Endothelial cell of umbilical vein (primary cell): ENCODE results near the gene TTC33. TPM values are rescaled to one million over a fixed set of nuclear protein-coding genes. Genes with fewer than 3 reads are reported as not detected.

Experiments used
- BruUV-seq: library from RNA; stranded (reverse); fragments of 400-500 nt; replicated peaks from 2 replicates; lab custom pipeline; 2021; lab: Mats Ljungman, UMichigan
- CTCF ChIA-PET: fragments of 300-600, 350-600 bp; sonication (Branson Sonifier 250); formaldehyde crosslinking; loops from one replicate; lab custom pipeline; 2021; ENCODE audit warnings: antibody characterized with exemption, inconsistent platforms; lab: Charles Lee
- POLR2A ChIA-PET: fragments of 300-600, 350-600 bp; sonication (Branson Sonifier 250); formaldehyde crosslinking; loops from one replicate; lab custom pipeline; 2021; ENCODE audit warnings: antibody characterized with exemption, inconsistent platforms; lab: Charles Lee
- DNase-seq: peaks from one replicate; pipeline ENCODE4 v3.0.0-alpha.2; 2011; ENCODE audit warnings: low read depth, low spot score
- FAIRE-seq: peaks from 2 replicates; lab custom pipeline; 2011; peaks lifted over from hg19 to GRCh38; lab: Jason Lieb, UNC
- H2AFZ ChIP-seq: 2 replicates; pipeline ENCODE4 v1.6.0; 2012; ENCODE audit warnings: low read depth, low read length, control low read depth, inconsistent platforms
- H3K27ac ChIP-seq: 2 replicates; pipeline ENCODE4 v1.5.1; 2011; ENCODE audit warnings: low read depth, mild to moderate bottlenecking, control low read depth, low read length, moderate library complexity; ENCODE audit not compliant: insufficient read depth
- H3K27me3 ChIP-seq, 2 experiments: 2 replicates each; pipeline versions ENCODE4 v1.6.0 to v1.6.1; 2011; ENCODE audit warnings: low read length in 2 of 2, mixed read lengths in 1 of 2; ENCODE audit not compliant: control insufficient read depth in 2 of 2, insufficient read depth in 2 of 2
- H3K36me3 ChIP-seq, 2 experiments: 2 replicates in 1 of 2; 3 replicates in 1 of 2; pipeline ENCODE4 v1.5.1; 2011; ENCODE audit warnings: low read length in 2 of 2, mild to moderate bottlenecking in 1 of 2, moderate library complexity in 1 of 2; ENCODE audit not compliant: control insufficient read depth in 2 of 2, insufficient read depth in 2 of 2; ENCODE audit errors: extremely low read depth in 1 of 2
- H3K4me1 ChIP-seq: 3 replicates; pipeline ENCODE4 v1.5.1; 2011; ENCODE audit warnings: mild to moderate bottlenecking, low read length; ENCODE audit not compliant: control insufficient read depth, insufficient read depth; ENCODE audit errors: extremely low read depth
- H3K4me2 ChIP-seq: 2 replicates; pipeline ENCODE4 v1.6.1; 2011; ENCODE audit warnings: low read length, control low read depth, mixed read lengths; ENCODE audit not compliant: insufficient read depth
- H3K4me3 ChIP-seq, 3 experiments: fragments of 200-600 bp in 1 of 3; sonication (generic), shearing (Covaris generic) in 1 of 3; replicated peaks in 1 of 3; 2 replicates each; pipeline ENCODE4 v1.5.1; 2011 to 2016; ENCODE audit warnings: control low read depth in 3 of 3, low read length in 3 of 3, mild to moderate bottlenecking in 2 of 3, inconsistent platforms in 1 of 3, low read depth in 1 of 3, moderate library complexity in 1 of 3; ENCODE audit not compliant: insufficient read depth in 1 of 3
- H3K79me2 ChIP-seq: 2 replicates; pipeline ENCODE4 v1.6.0; 2012; ENCODE audit warnings: low read length, inconsistent platforms; ENCODE audit not compliant: control insufficient read depth, insufficient read depth
- H3K9ac ChIP-seq: replicated peaks from 2 replicates; pipeline ENCODE3; 2011; ENCODE audit warnings: low read length, control low read depth; ENCODE audit not compliant: insufficient read depth; ENCODE audit errors: extremely low read depth
- H3K9me1 ChIP-seq: replicated peaks from 3 replicates; pipeline ENCODE4 v1.6.0; 2011; ENCODE audit warnings: mild to moderate bottlenecking, low read length; ENCODE audit not compliant: control insufficient read depth, insufficient read depth; ENCODE audit errors: extremely low read depth
- H3K9me3 ChIP-seq: replicated peaks from 2 replicates; pipeline ENCODE4 v1.5.1; 2012; ENCODE audit warnings: low read length, inconsistent platforms; ENCODE audit not compliant: control insufficient read depth, insufficient read depth
- H4K20me1 ChIP-seq: replicated peaks from 2 replicates; pipeline ENCODE3; 2011; ENCODE audit warnings: mild to moderate bottlenecking, low read length; ENCODE audit not compliant: control insufficient read depth, insufficient read depth; ENCODE audit errors: extremely low read depth
- CTCF ChIP-seq, 2 donors: IDR thresholded peaks; 1 replicate in 1 of 2; 2 replicates in 1 of 2; pipeline ENCODE4 v1.5.1; 2011; ENCODE audit warnings: low read length in 2 of 2, mild to moderate bottlenecking in 2 of 2, moderate library complexity in 2 of 2, control low read depth in 1 of 2, inconsistent platforms in 1 of 2, low read depth in 1 of 2; ENCODE audit not compliant: insufficient read depth in 1 of 2; ENCODE audit errors: extremely low read depth in 1 of 2
- EZH2 ChIP-seq: IDR thresholded peaks from 2 replicates; pipeline ENCODE4 v1.6.1; 2012; ENCODE audit warnings: borderline replicate concordance, low read depth, mild to moderate bottlenecking, moderate library complexity, low read length, inconsistent platforms; ENCODE audit not compliant: severe bottlenecking
- FOS ChIP-seq: IDR thresholded peaks from 2 replicates; pipeline ENCODE4 v1.6.1; 2011; ENCODE audit warnings: mild to moderate bottlenecking, low read length, moderate library complexity, borderline replicate concordance; ENCODE audit not compliant: insufficient read depth
- GATA2 ChIP-seq: IDR thresholded peaks from 2 replicates; pipeline ENCODE4 v1.7.0; 2011; ENCODE audit warnings: low read depth, mild to moderate bottlenecking, moderate library complexity, mixed read lengths, low read length; ENCODE audit not compliant: insufficient read length, insufficient read depth
- JUN ChIP-seq: IDR thresholded peaks from 2 replicates; pipeline ENCODE4 v1.6.1; 2011; ENCODE audit warnings: borderline replicate concordance, low read depth; ENCODE audit not compliant: insufficient read length, insufficient read depth
- MAX ChIP-seq: IDR thresholded peaks from 2 replicates; pipeline ENCODE4 v1.6.1; 2011; ENCODE audit not compliant: insufficient read depth, insufficient read length
- MYC ChIP-seq: IDR thresholded peaks from one replicate; pipeline ENCODE4 v1.6.1; 2011; ENCODE audit warnings: mild to moderate bottlenecking, low read depth, low read length
- POLR2A ChIP-seq: IDR thresholded peaks from 2 replicates; pipeline ENCODE4 v1.6.1; 2012; ENCODE audit warnings: low read depth, mild to moderate bottlenecking, control low read depth, low read length
- POLR2AphosphoS5 ChIP-seq: IDR thresholded peaks from 2 replicates; pipeline ENCODE4 v1.6.1; 2012; ENCODE audit warnings: low read depth, mild to moderate bottlenecking, control low read depth, low read length, moderate library complexity; ENCODE audit not compliant: insufficient read depth
- dilution Hi-C: fragments of 300-500 bp; cut with MboI; formaldehyde crosslinking; loops from one replicate; pipeline ENCODE4 v1.15.0; 2019; ENCODE audit warnings: low sequenced_read_pairs; ENCODE audit not compliant: extremely low pct_ligation_motif_present
- intact Hi-C: fragments of 100-400 bp; cut with micrococcal nuclease; formaldehyde crosslinking; loops from one replicate; pipeline ENCODE4 v1.10.0; 2022
- polyA plus RNA-seq, 4 experiments: library from polyadenylated mRNA; depleted of rRNA in 3 of 4; stranded (reverse) in 3 of 4; unstranded in 1 of 4; fragments of >200 nt; gene quantifications; 2 replicates each; pipeline versions ENCODE4 v1.2.1 to v1.2.3, GENCODE V29; 2011 to 2012; ENCODE audit warnings: missing spikeins in 1 of 4
- total RNA-seq: library from RNA; stranded (reverse); gene quantifications from 2 replicates; pipeline ENCODE4 v1.2.3, GENCODE V29; 2021

The TTC33 gene
- total and polyA plus RNA-seq, 2 donors (not counting 3 experiments of a cell fraction or from before 2014, with no cell fraction given): 2.2 to 11.7 TPM

DNA sequence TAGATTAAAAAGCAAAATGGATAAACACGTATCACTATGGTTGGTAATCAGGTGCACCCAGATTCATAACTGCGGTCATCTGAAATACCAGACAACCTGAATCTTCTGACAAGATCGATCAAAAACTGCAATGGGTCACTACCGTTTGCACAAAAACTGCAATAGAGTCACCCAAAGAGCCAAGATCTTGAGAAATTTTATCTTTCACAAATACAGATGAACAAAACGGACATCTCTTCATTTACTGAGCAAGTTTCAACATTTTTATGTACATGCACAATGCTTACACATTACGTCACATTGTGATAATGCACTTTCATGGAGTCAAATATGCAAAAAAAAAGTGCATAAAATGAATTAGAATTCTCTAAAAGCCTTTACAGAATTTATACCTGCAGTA, 23.8 kb upstream of the TTC33 start:
- no peak overlapping the region for H3K4me3 ChIP-seq
- peaks cover 5 to 15% of the 10 kb centered on the region in 2 experiments for H3K36me3 ChIP-seq
- H3K9me1 ChIP-seq: no peaks in the 10 kb centered on the region
- H3K79me2 ChIP-seq: peaks cover 76% of the 10 kb centered on the region
- no peak overlapping the region for H2AFZ ChIP-seq
- no peaks in the 10 kb centered on the region for H3K27me3 ChIP-seq
- intact Hi-C loops: no loop called here
- no peak overlapping the region for H3K27ac ChIP-seq
- no peak overlapping the region for H3K9ac ChIP-seq
- TF ChIP-seq JUN (no peak), FOS (no peak), EZH2 (no peak), MYC (no peak), CTCF (IDR thresholded peaks at IDR 0.05; ENCODE audit: extremely low read depth in 1 of 2, insufficient read depth in 1 of 2, low read depth in 1 of 2, low read length in 2 of 2) (no peak), POLR2A (no peak), GATA2 (no peak), POLR2AphosphoS5 (no peak), MAX (no peak)
- dilution Hi-C loops: no loop called here
- peaks cover 4% of the 10 kb centered on the region for H3K4me1 ChIP-seq
- H3K4me2 ChIP-seq: no peak overlapping the region
- no peaks in the 10 kb centered on the region for H3K9me3 ChIP-seq
- CTCF ChIA-PET: no interaction called here
- BruUV-seq: no TSS peak
- DNase-seq: no peak
- no peak for FAIRE-seq
- peaks cover 11% of the 10 kb centered on the region for H4K20me1 ChIP-seq
- POLR2A ChIA-PET: no interaction called here
